ENCODE data around the gene AKAP13.
A peak's percentile ranks its signal among the peaks of the same experiment; 100 is the strongest.

The AKAP13 gene

DNA sequence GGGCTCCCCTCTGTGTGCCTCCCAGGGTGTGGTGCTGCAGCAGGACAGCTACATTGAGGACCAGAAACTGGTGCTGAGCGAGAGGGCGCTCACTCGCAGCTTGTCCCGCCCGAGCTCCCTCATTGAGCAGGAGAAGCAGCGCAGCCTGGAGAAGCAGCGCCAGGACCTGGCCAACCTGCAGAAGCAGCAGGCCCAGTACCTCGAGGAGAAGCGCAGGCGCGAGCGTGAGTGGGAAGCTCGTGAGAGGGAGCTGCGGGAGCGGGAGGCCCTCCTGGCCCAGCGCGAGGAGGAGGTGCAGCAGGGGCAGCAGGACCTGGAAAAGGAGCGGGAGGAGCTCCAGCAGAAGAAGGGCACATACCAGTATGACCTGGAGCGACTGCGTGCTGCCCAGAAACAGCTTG, 360.6 kb downstream of the AKAP13 start:
- ATAC-seq (no peak), DNase-seq (no peak)

DNA sequence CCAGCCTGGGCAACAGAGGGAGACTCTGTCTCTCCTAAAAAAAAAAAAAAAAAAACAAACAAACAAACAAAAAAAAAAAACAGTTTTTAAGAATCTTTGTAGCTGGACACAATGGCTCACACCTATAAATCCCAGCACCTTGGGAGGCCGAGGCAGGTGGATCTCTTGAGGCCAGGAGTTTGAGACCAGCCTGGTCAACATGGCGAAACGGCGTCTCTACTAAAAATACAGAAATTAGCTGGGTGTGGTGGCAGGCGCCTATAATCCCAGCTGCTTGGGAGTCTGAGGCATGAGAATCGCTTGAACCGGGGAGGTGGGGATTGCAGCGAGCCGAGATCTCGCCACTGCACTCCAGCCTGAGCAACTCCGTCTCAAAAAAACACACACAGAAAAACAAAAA, 361.3 kb downstream of the AKAP13 start:
- no peak for ATAC-seq
- DNase-seq = no peak

DNA sequence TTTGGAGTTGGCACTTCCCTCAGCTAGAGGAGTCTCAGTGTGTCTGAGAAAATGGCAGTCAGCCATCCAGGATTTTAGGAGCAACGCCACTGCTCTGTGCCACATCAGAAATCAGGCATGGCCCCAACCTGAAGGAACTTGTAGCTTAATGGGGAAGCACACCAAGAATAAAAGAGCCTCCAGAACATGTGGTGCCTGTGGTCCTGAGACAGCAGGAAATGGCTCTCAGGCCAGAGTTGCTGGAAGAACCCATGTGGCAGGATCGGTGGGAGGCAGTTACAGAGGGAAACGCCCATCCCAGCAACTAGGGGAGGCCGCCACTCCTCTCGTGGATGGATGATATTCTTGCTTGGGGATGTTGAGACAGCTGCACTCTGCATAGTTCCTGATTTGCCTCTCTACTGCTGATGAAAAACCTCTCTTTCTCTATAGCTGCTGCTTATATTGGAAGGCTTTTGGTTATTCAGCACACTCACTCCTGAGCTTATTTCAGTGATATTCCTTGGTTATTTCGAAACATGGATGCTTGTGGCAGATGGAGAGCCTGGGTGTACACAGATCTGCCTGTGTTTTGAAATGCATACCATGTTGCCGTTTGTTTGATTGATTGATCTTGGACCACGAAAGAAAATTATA, 361.9 kb downstream of the AKAP13 start:
- DNase-seq = no peak
- no peak for ATAC-seq

DNA sequence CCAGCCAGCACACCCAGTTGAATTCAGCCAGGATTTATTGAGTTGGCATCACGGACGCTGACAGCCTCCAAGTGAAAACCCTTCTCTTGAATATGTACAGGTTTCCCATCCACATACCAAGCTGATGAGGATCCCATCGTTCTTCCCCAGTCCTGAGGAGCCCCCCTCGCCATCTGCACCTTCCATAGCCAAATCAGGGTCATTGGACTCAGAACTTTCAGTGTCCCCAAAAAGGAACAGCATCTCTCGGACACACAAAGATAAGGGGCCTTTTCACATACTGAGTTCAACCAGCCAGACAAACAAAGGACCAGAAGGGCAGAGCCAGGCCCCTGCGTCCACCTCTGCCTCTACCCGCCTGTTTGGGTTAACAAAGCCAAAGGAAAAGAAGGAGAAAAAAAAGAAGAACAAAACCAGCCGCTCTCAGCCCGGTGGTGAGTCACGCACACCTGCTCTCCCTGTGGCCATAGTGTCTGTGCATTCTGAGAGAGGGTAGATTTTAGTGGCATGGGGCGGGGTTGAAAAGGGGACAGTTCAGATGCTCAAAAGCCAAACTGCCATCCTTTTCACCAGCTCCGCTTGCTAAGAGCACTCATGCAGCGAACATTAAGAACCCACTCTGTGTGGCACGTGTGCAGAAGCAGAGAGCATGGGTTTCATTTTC, 363.1 kb downstream of the AKAP13 start:
- ATAC-seq (no peak), DNase-seq (no peak)

DNA sequence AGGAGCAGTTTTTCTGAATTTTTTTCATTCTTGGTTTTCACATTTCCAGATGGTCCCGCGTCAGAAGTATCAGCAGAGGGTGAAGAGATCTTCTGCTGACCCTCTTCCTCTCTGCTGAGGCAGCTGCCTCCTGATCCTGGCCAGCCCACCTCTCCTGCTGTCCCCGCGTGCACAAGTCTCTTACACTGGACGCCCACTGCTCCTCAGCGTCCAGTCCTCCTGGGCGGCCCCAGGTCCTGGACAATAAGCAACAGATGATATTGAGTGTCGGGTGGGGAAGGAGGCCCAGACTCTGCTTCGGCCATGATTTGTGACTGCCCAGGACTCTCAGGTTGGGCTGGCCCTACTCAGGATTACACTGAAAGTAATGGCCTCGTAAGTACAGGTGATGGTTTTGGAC, 364.2 kb downstream of the AKAP13 start:
- DNase-seq (no peak), ATAC-seq (no peak)

DNA sequence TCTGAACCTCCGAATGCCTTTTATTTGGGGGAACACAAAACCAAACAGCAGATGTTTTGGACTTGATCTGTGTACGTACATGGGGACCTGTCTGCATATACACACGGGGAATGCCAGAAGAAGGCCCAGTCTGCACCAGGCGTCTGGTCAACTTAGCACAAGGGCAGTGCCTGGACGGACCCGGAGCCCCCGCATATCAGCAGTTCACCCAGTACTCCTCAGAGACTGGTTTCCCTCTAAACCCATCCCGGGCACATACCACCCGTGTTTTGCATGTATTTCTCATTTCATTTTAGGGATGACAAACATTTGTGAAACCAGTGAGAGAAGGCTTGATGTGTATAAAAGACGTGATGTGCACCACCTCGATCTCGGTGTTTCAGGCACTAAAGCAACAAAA, 364.6 kb downstream of the AKAP13 start:
- DNase-seq (no peak), ATAC-seq (no peak)

DNA sequence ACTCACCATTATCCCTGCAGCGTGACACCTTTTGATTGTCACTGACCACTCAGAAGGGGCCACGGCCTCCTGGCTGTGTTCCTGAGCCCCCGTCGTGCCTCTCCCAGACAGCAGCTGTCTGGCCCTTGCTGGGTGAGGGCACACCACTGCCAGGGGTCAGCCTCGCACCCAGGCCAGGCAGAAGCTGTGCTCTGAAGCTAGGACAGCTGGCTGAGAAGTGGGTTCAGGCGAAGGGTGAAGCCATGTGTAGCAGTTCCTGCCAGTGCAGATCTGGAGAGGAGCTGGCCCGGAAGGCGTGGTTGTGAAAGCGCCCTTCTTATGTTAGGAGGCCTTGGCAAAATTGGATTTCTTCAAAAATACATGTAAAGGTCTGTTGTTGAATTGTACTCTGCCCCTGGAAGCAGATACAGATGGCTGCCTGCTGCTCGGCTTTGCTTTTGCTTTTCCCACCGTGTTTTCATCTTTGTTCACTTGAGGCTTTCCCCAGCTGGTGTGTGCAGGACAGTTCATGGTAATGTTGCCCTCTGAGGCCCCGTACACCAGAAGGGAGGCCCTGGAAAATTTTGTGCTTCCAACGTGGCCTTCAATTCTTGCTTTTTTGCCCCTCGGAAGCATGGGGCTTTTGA, 365.2 kb downstream of the AKAP13 start:
- DNase-seq (no peak), ATAC-seq (no peak)

DNA sequence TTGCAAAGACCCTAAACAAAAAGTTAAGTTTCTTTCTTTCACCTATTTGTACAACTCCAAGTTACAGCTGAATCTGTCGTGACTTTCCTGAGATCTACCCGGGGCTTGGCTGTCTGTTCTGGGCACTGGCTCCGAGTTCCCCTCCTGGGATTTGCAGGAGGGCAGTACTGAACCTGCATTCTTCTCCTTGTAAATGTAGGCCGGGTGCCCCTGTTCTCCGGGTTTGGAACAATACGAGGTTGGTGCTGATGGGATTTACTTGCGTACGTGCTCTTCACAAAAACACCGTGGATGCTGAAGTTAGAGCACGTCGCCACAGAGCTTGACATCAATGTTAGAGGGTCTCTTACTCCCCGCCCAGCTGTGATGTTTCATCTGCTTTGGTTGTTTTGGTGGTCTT, 366.2 kb downstream of the AKAP13 start:
- ATAC-seq (no peak), DNase-seq (no peak)

DNA sequence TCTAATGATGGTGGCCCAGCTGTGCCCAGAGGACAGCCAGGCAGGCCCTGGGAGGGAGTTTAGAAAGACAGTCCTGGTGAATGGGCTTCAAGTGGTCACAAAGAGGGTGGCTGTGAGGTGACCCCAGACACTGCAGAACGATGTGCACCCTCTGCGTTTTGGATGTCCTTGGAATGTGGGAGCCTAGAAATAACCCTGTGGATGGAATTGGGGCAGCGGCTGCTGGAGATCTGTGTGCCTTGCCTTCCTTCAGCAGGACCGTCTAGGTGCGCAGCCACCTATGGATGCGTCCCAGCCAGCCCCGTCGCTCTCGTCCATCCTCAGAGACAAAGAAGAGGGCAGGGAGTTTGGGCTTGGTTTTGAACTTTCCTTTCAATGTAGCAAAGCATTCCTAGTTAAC, 367.8 kb downstream of the AKAP13 start:
- ATAC-seq = no peak
- no peak for DNase-seq

DNA sequence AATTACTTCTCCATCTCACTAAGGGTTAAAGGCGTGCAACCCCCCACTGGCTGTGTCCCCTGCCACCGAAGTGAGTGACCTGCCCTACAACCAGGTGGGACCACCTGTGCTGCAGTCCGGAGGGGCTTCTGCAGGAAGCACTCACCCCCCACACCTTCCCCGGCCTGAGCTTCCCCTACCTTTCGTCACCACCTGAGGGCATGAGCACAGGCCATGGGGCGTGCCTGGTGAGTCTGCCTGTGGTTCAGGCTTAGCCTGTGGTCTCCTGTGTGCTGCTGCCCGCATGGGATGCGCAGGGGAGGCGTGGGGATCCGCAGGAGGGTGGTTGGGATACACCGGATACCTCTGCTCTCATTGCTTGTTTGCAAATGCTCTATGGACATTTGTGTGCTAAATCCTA, 368.3 kb downstream of the AKAP13 start:
- no peak for ATAC-seq
- no peak for DNase-seq

DNA sequence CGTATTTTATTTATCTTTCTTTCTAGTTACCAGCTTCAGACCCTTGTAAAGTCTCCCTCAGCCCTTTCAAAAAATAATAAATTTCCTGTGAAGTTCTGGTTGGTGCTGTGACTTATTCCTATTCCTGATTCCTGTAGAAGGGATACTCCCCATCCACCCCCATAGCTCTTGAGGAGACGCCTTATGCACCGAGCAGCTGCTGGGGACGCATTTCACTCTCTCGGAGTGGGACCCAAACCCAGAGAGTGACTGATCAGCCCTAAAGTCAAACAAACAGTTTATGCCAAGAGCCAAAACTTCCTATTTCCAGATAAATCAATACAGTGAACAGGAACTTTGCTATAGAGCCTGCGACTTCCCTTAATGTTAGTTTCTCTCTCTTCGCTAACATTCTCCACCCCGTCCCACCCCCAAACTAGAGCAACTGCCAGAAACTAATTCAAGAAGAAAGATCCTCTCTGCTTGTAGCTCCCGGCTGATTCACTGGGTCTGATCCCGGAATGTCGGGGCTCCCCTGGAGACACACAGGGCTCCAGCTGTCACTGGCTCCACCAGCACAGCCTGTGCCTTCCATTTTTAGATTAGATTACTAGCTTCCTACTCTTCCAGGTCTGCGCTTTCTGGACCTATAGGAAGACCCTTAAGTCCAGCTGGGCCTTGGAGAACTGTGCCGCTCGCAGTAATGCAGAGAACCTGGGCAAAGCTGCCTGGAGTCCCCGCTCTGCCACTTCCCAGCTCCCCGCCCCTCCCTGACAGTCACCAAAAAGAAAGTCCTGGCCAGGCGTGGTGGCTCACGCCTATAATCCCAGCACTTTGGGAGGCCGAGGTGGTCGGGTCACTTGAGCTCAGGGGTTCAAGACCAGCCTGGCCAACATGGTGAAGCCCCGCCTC, 369.1 kb downstream of the AKAP13 start:
- DNase-seq (no peak), ATAC-seq (no peak)

DNA sequence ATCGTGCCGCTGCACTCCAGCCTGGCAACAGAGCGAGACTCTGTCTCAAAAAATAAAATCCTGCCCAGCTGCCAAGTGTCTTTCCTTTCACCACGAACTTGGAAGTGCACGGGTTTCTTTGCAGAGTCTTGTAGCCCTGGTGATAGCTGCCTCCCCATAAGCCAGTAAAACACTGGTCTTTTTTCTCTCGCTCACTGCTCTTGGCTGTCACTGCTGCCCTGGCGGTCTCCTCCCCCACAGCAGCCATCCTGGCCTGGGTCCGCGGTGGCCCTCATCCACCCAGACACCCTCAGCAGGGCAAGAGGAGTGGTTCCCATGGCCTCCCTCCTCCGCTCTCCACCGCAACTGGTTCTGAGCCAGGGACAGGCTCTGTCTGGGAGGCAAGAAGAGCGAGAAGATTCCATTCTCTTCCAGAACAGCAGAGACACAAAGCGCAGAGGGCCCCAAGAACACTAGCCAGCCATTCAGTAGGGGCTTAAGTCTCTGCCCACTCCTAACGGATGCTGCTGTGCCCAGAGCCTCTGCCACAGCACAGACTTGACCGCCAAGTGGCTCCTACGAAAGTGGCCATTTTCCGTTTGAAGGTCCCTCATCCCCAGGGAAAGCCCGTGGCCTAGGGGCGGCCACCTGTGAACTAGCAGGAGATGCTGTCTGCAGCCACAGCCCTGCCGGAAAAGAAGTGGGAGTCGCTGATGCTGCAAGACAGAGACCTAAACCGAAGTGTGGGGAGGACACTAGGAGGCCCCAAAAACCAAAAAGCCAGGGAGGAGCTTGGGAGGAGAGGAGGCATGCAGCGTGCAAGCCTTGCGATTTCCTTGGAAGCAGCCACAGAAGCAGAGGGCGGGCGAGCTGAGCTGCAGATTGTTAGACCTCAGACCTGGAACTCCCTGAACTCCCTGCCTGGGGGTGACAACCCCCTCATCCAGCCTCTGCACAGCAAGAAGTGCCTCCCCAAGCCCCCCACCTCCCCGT, 370.2 kb downstream of the AKAP13 start:
- ATAC-seq = no peak
- DNase-seq = no peak

DNA sequence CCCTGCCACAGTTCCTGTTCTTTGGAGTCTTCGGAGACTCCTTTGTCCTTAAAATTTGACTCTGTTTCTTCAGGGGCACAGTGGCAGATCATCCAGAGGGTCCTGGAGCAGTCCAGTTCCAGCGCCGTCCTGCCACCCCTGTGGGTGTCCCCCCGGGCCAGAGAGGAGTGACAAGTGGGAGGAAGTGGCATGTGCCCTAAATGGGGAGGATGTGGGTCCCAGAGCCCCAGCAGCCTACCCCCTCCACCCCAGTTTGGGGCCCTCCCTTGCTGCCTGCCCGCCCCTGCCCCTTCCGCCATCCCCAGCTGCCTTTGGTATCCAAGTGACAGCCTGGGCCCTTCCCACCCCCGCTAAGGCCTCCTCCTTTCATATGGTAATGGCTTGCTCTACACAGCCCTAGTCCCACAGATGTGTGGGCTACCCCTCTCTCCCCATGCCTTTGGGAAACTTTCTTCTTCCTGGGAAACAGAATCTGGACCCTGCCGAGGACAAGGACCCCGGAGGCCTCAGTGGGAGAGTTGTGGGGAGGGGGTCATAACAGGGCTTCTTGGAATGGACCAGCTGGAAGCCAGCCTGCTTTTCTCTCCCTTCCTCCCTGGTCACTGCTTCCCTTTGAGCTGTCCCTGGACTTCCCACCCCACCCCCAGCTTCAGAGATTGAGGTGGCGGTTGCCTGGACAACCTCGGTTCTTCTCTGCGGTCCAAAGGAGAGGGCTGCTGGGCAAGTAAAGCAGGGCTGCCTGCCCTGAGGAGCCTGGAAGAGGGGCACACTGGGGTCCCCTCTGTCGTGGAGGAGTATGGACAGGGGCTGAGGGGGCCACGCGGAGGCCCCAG, 371.1 kb downstream of the AKAP13 start:
- DNase-seq = no peak
- ATAC-seq = peak; percentile 24

DNA sequence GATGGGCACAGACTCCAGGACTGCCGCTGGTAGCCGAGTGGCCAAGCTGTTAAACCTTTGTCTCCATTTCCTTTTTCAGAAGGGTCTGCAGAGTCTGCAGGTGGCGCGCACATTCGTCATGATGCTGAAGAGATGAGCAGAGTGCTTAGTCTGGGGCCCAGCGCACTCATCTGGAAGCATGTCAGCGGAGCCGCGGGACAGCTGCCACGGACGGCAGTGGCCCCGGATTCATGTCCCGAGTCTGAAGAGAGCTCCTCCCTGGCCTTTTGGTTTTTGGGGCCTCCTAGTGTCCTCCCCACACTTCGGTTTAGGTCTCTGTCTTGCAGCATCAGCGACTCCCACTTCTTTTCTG, 371.7 kb downstream of the AKAP13 start:
- DNase-seq = no peak
- no peak for ATAC-seq

DNA sequence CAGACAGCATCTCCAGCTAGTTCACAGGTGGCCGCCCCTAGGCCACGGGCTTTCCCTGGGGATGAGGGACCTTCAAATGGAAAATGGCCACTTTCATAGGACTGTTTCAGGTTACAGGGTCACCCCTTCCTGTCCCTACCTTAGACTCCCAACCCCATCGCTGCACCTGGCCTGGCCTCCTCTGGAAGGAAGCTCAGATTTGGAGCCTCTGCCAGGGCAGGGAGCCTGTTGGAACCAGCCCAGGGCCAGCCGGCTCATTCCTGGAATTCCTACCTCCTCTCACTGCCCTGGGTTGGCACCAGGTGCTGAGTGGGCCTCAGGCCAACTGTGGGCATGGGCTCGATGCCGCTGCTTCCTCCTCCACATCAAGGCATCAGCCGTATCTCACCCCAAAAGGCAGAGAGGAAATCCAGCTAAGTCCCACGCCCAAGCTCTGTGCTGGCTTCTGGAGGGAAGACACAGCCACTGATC, 372.1 kb downstream of the AKAP13 start:
- no peak for ATAC-seq

DNA sequence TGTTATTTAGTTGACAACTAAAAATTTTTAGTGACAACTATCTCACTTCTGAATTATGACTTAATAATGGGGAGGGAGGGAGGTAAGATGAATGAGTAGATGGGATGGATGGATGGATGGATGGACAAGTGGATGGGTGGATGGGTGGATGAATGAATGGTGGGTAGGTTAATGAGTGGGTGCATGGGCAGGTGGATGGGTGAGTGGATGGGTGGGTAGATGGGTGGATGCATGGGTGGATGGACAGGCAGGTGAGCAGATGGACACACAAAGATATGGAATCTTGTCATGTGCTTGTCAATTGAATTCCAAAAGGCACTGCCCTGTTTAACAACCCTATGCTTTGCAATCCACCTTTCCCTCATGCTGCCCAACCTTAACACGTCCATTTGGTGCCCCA, 372.9 kb downstream of the AKAP13 start:
- no peak for ATAC-seq
- DNase-seq = no peak

More for the DNA sequence above, 372.1 kb downstream of the AKAP13 start:
- no peak for DNase-seq

DNA sequence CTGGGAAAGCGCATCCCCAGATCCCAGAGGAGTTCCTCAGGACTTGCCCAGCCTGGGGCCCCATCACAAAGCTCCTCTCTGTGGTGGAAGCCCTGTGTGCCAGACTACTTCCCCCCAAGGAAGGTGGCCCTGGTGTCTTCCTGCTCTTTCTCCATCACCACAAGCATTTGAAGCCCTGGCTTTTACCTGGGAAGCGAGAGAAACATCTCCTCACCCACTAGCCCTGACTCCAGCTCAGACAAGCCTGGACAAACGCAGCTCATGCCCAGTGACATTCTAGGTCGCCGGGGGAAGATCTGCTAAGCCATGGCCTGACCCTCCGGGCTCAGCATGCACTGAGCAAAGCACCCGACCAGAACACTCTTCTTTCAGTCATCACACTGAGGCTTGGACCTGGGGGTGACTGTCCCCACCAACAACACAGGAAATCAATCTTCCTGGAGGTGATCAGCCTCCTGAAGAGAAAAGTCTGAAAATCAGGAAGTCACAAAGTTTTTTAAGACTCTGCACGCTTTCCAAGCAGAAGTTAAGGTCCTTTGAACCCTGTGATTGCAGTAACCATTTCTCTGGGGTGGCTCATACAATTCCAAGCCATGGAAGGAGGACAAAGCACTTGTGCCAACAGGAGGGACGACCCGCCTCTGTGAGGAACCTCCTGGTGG, 373.5 kb downstream of the AKAP13 start:
- DNase-seq (no peak), ATAC-seq (no peak)

DNA sequence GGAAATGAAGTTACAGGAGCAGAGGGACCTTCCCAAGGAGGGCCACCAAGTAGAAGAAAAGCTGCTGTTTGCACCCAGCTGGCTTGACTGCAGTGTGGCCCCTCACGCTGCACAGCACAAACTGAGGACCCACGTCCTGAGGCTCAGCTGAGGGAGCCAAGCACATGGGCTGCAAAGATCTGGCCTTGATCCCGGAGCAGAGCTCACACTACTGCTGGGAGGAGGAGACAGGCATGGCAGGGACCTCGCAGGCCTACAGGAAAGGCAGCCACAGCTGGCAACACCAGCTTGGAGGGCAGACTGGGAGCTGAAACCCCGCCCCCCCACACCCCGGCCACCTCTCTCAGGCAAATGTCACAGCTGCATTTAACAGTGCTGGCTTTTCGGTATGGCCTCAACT, 374.6 kb downstream of the AKAP13 start:
- ATAC-seq = no peak
- DNase-seq = no peak

DNA sequence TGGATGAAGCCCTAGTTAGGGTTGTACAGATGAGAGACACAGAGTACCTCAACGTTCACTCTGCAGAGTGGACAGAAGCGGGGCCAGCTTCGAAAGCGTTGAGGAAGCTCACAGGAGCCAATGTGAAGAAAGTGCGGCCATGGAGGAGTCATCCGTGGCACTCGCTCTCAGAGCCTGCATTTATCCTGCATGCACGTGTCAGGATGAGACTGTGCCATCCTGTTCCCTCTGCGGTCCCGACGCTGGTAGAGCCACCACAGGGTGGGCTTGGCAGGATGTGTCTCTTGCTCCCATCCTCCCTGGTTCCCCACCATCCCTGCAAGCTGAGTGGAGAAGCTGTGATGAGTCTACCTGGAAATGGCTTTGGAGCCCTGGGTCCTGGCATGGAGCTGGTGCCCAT, 375.1 kb downstream of the AKAP13 start:
- no peak for ATAC-seq
- DNase-seq = no peak

DNA sequence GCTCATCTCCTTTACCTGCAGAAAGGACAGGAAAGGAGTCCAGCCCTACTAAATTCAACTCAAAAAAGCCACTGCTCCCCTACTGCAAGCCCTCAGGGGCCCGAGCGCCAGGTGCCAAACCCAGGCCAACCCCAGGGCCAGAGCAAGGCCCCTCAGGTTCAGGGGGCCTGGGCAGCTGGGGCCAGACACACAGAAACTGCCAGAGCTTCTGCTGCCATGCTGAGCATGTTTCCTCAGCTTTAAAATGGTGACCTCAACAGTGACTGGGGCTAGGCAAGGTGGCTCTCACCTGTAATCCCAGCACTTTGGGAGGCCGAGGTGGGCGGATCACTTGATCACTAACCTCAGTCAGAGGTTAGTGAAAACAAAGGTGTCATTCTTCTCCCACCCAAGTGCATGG, 375.5 kb downstream of the AKAP13 start:
- DNase-seq (no peak), ATAC-seq (no peak)
